ENCODE data around the gene CFTR. TPM values are rescaled to one million over a fixed set of nuclear protein-coding genes. Genes with fewer than 3 reads are reported as not detected.

The CFTR gene
- total RNA-seq, 1 donor from 2014 or later: 11.0 TPM

- TF ChIP-seq CTCF (conservative IDR thresholded peaks at IDR 0.05): no peak
- no peaks in the 10 kb centered on the region for H3K36me3 Mint-ChIP-seq
- no peaks in the 10 kb centered on the region for H3K4me1 Mint-ChIP-seq (ENCODE audit: unreplicated experiment)
- no peak overlapping the region for H3K4me3 Mint-ChIP-seq
- no peaks in the 10 kb centered on the region for H3K27me3 Mint-ChIP-seq
- DNase-seq (ENCODE audit: extremely low spot score, unreplicated experiment): no peak
- no peaks in the 10 kb centered on the region for H3K9me3 Mint-ChIP-seq
- no peak overlapping the region for H3K27ac Mint-ChIP-seq
These were observed 117.9 kb downstream of the CFTR start for GRCh38 chr7:117597755-117598154.

GRCh38 chr7:117600911-117601310 lies 121.1 kb downstream of the CFTR start:
- TF ChIP-seq CTCF (conservative IDR thresholded peaks at IDR 0.05): no peak
- Mint-ChIP-seq H3K9me3 (no peaks in the 10 kb centered on the region), H3K4me1 (ENCODE audit: unreplicated experiment) (no peaks in the 10 kb centered on the region), H3K4me3 (no peak overlapping the region), H3K36me3 (no peaks in the 10 kb centered on the region), H3K27ac (no peak overlapping the region), H3K27me3 (no peaks in the 10 kb centered on the region)
- DNase-seq (ENCODE audit: extremely low spot score, unreplicated experiment): no peak

GRCh38 chr7:117603627-117604026 lies 123.8 kb downstream of the CFTR start:
- Mint-ChIP-seq H3K4me1 (ENCODE audit: unreplicated experiment) (peaks cover 6% of the 10 kb centered on the region), H3K27me3 (no peaks in the 10 kb centered on the region), H3K27ac (no peak overlapping the region), H3K9me3 (no peaks in the 10 kb centered on the region), H3K36me3 (no peaks in the 10 kb centered on the region), H3K4me3 (no peak overlapping the region)
- DNase-seq (ENCODE audit: extremely low spot score, unreplicated experiment): no peak
- no peak for TF ChIP-seq CTCF (conservative IDR thresholded peaks at IDR 0.05)

GRCh38 chr7:117605712-117606111 lies 125.9 kb downstream of the CFTR start:
- Mint-ChIP-seq H3K36me3 (no peaks in the 10 kb centered on the region), H3K4me1 (ENCODE audit: unreplicated experiment) (peaks cover 6% of the 10 kb centered on the region), H3K9me3 (no peaks in the 10 kb centered on the region), H3K27me3 (no peaks in the 10 kb centered on the region), H3K4me3 (no peak overlapping the region), H3K27ac (no peak overlapping the region)
- no peak for DNase-seq (ENCODE audit: extremely low spot score, unreplicated experiment)
- TF ChIP-seq CTCF (conservative IDR thresholded peaks at IDR 0.05): no peak

GRCh38 chr7:117606132-117606531 lies 126.3 kb downstream of the CFTR start:
- H3K27me3 Mint-ChIP-seq: no peaks in the 10 kb centered on the region
- no peaks in the 10 kb centered on the region for H3K9me3 Mint-ChIP-seq
- no peak overlapping the region for H3K4me3 Mint-ChIP-seq
- no peak for DNase-seq (ENCODE audit: extremely low spot score, unreplicated experiment)
- no peaks in the 10 kb centered on the region for H3K36me3 Mint-ChIP-seq
- no peak for TF ChIP-seq CTCF (conservative IDR thresholded peaks at IDR 0.05)
- no peak overlapping the region for H3K27ac Mint-ChIP-seq
- H3K4me1 Mint-ChIP-seq (ENCODE audit: unreplicated experiment): peaks cover 6% of the 10 kb centered on the region

- no peak for DNase-seq (ENCODE audit: extremely low spot score, unreplicated experiment)
- Mint-ChIP-seq H3K27ac (no peak overlapping the region), H3K4me3 (no peak overlapping the region), H3K27me3 (no peaks in the 10 kb centered on the region), H3K9me3 (no peaks in the 10 kb centered on the region), H3K36me3 (no peaks in the 10 kb centered on the region), H3K4me1 (ENCODE audit: unreplicated experiment) (peaks cover 9% of the 10 kb centered on the region)
- no peak for TF ChIP-seq CTCF (conservative IDR thresholded peaks at IDR 0.05)
These were observed 130.6 kb downstream of the CFTR start for GRCh38 chr7:117610396-117610795.
